GM21381 (cell line): ENCODE measurements around the gene DCDC2.
"Not testable (repeated sequence)": the region's sequence is repeated elsewhere in the genome, so short reads cannot be mapped to it uniquely, and the experiment has no call there.

Source experiments
- ATAC-seq: cut with Tn5 transposase; IDR thresholded peaks from one replicate; pipeline ENCODE4 v1.9.1; 2021; ENCODE audit warnings: mild to moderate bottlenecking, moderate library complexity; ENCODE audit not compliant: unreplicated experiment

DCDC2 gene

DNA sequence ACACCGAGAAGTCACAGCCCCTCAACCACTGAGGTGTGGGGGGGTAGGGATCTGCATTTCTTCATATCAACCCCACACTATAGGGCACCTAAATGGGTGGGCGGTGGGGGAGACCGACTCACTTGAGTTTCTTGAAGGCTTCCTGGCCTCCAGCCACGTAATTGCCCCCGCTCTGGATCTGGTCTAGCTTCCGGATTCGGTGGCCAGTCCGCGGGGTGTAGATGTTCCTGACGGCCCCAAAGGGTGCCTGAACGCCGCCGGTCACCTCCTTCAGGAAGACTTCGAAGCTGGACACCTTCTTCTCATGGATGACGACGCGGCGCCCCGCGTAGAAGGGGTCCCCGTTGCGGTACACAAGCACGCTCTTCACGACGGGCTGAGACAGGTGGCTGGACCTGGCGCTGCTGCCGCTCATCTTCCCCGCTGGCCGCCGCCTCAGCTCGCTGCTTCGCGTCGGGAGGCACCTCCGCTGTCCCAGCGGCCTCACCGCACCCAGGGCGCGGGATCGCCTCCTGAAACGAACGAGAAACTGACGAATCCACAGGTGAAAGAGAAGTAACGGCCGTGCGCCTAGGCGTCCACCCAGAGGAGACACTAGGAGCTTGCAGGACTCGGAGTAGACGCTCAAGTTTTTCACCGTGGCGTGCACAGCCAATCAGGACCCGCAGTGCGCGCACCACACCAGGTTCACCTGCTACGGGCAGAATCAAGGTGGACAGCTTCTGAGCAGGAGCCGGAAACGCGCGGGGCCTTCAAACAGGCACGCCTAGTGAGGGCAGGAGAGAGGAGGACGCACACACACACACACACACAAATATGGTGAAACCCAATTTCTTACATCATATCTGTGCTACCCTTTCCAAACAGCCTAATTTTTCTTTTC is at the start of gene DCDC2:
TSS of gene DCDC2 (minus strand) at position 724 of the 883 bp plus-strand sequence. CDS start at position 415, 309 bp downstream.
- ATAC-seq = no peak

DNA sequence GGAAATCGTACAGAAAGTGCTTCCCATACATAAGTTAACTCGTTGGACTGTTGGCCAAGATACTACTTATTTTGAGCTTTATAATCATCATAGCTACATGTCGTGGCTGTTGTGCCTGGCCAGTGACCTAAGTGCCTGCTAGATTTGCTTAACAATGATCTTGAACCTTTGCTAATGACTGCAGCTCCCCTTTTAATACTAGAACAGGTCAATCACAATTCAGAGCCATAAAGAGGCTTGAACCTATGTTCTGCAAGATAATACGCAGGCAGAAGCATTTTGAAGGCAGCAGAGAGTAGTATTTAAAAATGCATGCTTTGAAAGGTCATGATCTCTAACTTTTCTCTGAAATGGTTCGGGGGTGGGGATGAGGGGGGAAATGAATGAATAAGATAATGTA is 47.4 kb upstream of the DCDC2 start:
- ATAC-seq = no peak

DNA sequence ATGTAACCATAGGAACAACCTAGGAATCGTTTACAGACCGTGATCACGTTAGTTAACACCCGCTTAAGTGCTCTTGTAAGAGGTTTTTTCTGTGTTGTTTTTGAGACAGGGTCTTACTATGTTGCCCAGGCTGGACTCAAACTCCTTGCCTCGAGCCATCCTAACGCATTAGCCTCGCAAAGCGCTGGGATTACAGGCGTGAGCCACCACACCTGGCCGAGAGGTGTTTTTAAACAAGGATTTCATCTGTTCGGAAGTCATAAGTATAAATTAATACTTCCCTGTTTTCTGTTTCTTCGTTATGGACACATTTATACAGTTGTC is 45.6 kb upstream of the DCDC2 start:
- no peak for ATAC-seq

DNA sequence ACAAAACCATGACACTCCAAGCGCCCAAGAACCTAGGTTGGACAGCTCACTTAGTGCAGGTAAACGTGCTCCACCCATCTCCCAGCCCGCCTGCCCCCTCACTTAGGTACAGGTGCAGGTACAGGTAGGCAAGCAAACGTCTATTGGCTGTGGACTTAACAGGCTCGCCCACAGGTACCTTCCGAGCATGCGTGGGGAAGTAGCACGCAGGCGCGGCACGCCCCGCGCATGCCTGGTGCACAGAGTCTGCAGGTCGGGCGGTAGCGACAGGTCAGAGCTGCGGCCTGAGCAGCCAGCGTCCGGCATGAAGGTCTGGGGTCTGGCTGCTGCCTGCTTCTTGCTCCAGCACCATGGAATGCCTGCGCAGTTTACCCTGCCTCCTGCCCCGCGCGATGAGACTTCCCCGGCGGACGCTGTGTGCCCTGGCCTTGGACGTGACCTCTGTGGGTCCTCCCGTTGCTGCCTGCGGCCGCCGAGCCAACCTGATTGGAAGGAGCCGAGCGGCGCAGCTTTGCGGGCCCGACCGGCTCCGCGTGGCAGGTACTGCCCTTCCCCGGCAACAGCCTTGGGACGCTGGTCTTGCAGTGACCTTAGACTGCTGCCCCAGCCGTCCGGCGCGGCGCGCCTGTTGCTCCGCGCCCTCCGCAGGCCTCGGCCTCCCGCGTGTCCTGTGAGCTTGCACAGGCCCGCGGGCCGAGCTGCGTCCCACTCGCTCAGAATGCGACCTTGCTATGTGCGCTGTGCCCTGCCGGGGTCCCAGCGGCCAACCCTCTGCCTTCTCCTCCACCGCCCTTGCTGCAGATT is 45.0 kb upstream of the DCDC2 start, which contains the start of gene MRS2:
TSS of gene MRS2 (plus strand) at position 240 of the 804 bp plus-strand sequence. CDS start at position 351, 111 bp downstream.
- peak; percentile 95 for ATAC-seq

DNA sequence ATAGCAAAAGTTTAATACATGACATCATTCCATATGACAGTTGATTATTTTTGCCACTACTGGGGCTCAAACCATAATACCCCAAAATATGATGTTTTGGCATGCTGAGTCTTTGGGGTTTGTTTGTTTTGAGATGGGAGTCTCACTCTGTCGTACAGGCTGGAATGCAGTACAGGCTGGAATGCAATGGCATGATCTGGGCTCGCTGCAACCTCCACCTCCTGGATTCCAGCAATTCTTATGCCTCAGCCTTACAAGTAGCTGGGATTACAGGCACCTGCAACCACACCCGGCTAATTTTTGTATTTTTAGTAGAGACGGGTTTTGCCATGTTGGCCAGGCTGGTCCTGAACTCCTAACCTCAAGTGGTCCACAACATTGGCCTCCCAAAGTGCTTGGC is 43.6 kb upstream of the DCDC2 start:
- no peak for ATAC-seq

DNA sequence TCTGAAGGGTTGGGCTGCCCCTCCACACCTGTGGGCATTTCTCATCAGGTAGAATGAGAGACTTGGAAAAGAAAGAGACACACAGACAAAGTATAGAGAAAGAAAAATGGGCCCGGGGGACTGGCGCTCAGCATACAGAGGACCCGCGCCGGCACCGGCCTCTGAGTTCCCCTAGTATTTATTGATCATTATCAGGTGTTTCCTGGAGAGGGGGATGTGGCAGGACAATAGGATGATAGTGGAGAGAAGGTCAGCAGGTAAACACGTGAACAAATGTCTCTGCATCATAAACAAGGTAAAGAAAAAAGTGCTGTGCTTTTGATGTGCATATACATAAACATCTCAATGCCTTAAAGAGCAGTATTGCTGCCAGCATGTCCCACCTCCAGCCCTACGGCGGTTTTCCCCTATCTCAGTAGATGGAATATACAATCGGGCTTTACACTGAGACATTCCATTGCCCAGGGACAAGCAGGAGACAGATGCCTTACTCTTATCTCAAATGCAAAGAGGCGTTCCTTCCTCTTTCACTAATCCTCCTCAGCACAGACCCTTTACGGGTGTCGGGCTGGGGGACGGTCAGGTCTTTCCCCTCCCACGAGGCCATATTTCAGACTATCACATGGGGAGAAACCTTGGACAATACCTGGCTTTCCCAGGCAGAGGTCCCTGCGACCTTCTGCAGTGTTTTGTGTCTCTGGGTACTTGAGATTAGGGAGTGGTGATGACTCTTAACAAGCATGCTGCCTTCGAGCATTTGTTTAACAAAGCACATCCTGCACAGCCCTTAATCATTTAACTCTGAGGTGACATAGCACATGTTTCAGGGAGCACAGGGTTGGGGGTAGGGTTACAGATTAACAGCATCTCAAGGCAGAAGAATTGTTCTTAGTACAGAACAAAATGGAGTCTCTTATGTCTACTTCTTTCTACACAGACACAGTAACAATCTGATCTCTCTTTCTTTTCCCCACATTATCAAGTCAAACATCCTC is 42.5 kb upstream of the DCDC2 start:
- ATAC-seq = not testable (repeated sequence)

DNA sequence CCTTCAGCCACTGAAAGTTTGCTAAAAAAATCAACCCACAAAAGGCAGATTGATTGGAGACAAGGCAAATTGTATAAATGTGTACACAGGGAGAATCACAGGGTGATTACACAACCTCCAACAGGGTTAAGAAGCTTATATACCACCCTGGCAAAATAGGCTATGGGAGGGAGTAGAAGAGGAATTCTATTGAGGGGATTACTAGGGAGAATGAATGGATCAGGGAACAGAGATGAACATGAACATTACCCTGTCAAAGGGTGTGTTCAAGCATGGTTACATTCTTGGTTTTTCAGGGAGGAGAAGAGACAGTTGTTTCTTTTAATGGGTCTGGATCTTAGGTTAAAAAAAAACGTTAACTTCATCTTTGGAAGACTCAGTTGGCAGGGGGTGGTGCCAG is 39.8 kb upstream of the DCDC2 start:
- no peak for ATAC-seq

DNA sequence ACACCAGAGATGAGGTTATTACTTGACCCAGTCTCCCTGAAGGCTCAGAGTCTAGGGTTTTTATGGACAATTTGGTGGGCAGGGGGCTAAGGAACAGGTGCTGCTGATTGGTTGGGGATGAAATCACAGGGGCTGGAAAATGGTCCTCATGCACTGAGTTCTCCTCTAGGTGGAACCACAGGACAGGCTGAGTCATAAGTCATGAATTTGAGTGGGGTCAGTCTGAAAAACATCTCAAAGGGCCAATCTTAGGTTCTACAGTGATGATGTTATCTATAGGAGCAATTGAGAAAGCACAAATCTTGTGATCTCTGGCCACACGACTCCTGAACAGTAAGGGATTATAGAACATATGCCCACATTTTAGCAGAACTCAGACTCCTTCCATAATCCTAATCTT is 39.0 kb upstream of the DCDC2 start:
- no peak for ATAC-seq

DNA sequence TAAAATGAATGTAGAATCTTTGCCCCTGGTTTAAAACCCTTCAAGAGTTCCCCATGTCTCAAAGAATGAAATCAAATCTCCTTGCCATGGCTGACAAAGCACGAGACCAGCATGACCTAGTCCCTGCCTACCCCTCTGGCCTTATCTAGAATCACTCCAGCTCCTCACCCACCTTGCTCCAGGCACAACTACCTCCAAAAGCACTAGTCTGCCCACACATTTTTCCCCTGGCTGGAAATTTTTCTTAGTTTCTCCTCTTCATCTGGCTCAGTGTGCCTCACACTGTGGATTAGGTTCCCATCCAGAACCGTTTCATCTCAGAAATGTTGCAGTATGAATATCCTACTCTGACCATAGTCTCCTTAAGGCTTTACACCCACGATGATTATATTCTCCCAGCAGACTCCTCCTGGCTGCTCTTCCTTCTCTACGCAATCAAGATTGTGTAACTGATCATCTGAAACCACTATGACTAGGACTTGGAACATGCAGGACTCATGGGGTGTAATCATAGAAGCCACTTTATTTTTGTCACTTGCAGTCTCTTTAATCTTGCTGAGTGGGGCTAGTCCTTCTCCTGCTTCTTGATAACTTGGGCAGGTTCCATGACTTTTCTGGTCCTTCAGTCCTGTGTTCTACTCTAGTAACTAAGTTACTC is 37.0 kb upstream of the DCDC2 start:
- ATAC-seq = no peak

DNA sequence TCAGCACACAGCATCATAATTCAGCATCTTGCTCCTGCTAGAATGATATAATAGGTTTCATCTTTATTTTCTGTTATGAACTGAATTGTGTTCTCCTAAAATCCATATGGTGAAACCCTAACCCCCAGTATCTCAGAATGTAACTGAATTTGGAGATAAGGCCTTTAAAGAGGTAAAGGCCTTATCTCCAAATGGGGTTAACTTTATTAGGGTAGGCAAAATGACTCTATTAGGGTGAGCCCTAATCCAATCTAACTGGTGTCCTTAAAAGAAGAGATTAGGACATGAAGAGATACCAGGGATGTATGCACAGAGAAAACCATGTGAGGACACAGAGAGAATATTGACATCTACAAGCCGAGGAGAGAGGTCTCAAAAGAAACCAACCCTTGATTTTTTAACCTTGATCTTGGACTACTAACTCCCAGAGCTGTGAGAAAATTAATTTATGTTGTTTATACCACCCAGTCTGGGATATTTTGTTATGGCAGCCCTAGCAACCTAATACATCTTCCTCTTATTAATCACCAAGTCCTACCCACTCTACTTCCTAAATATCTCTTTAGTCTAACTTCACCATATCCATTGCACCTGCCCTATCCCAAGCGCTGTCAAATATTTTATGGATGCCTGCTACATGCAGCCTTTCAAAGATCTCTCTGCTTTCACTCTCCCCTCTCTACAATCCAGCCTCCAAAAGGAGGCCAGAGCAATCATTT is 36.4 kb upstream of the DCDC2 start:
- ATAC-seq = no peak

DNA sequence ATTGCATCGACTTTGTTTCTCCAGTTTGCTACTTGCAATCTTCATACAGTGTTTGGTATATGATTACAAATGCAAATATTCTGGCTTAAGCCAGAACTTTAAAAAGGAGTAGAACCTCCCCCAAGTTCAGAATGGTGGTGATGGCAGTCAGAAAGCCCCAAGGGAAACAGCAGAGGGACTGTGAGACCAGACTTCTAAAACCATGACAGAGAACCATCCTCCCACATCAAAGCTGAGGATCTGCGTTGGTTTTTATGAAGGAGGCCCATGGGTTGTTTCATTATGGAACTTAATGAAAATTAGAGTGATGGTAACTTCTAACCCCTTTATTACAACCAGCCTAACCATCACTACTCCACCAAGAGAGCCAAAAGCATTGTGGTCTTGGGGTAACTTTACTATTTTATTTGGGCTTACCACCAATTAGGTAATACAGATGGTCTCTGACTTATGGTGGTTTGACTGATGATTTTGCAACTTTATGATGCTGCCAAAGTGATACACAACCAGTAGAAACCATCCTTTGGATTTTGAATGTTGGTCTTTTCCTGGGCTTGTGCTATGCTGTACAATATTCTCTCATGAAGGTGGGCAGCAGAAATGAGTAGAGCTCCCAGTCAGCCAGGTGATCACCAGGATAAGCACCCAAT is 34.0 kb upstream of the DCDC2 start:
- peak; percentile 88 for ATAC-seq

DNA sequence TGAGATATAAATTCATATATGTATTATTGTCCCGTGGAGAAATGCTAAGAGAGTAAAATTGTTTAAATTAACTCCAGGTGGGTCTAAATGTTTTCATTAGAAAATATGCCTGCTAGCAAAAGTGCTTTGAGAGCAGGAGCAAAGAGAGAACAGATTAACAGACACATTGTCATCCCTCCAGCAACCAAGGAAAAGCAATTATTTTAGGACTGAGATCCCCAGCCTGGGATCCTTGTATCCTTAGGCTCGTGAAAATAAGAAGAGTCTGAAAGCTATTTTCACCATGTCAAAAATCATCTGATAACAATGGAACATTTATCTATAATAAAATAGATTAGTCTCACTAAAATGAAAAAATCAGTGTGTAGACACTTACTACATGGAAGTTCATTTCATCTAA is 33.3 kb upstream of the DCDC2 start:
- ATAC-seq = no peak

DNA sequence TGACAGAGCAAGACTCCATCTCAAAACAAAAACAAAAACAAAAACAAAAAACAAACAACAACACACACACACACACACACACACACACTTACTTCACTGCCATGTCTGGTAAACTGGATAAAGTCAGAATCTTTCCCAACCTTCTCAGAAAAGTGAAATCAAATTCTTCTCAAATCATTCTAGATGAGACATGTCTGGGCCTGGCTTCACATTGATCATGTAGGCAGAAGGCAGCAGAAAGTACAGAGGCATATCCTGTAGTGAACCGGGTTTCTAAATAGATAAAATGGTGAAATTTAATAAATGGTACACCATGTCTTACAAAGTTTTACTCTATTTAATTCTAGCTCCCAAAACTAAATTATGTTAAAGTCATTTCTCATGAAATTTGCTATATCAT is 30.0 kb upstream of the DCDC2 start:
- no peak for ATAC-seq

DNA sequence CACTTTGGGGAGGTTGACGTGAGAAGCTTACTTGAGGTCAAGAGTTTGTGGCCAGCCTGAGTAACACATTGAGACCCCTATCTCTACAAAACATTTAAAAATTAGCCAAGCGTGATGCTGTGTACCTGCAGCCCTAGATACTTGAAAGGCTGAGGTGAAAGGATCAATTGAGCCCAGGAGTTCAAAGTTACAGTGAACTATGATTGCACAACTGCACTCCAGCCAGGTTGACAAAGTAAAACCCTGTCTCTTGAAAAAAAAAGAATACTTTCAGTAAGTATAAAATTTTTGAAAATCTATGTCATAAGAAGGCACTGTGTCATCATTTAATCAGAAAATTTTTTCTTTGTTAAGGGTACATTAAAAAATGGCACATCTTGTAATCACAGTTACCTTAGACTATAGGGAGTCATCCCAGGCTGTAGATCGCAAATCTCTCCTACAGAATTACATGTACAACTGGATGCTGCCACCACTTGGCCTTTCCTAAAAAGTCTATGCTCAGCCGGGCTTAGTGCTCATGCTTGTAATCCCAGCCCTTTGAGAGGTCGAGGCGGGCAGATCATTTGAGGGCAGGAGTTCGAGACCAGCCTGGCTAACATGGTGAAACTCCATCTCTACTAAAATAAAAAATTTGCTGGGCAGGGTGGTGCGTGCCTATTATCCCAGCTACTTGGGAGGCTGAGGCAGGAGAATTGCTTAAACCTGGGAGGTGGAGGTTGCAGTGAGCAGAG is 27.8 kb upstream of the DCDC2 start:
- ATAC-seq = peak; percentile 53

DNA sequence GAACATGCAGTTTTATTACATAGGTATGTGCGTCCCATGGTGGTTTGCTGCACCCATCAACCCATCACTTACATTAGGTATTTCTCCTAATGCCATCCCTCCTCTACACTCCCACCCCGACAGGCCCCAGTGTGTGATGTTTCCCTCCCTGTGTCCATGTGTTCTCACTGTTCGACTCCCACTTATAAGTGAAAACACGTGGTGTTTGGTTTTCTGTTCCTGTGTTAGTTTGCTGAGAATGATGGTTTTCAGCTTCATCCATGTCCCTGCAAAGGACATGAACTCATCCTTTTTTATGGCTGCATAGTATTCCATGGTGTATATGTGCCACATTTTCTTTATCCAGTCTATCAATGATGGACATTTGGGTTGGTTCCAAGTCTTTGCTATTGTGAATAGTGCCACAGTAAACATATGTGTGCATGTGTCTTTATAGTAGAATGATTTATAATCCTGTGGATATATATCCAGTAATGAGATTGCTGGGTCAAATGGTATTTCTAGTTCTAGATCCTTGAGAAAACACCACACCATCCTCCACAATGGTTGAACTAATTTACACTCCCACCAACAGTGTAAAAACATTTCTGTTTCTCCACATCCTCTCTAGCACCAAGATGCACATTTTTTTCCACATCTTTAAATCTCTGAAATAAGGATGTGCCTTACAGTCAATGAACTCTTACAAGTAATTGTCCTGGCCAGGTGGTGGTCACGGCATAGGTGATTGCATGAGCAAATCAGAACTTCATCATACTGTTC is 26.7 kb upstream of the DCDC2 start:
- not testable (repeated sequence) for ATAC-seq

DNA sequence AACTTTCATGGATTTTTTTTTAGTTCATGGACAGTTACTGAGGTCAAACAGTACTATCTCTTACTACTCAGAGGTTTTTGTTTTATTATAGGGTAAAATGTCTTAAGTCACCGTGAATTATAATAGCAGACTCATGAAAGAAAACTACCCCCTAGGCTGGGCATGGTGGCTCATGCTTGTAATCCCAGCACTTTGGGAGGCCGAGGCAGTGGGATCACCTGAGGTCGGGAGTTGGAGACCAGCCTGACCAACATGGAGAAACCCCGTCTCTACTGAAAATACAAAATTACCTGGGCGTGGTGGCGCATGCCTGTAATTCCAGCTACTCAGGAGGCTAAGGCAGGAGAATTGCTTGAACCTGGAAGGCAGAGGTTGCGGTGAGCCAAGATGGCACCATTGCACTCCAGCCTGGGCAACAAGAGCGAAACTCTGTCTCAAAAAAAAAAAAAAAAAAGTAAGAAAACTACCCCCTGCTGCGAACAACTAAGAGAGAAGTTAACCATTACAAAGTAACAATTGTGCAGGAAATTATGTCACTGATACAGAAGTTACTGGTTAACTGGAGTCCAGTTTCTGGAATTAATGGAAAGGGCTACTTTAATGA is 25.1 kb upstream of the DCDC2 start:
- ATAC-seq = not testable (repeated sequence)

DNA sequence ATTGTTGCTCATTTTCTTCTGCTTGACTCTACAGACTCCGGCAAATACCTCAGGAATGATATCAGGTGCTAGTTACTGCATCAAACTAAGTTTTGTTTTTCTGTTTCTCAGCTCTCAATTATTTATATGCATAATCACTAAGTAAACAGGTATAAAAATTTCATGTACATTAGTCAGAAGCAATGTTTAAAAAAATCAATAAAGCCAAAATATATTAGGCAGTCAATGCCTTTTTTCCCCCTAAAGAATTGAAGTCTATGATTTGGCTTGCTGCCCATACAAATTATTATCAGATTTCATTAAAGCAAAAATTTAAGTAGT is 24.3 kb upstream of the DCDC2 start:
- ATAC-seq = no peak
